ENCODE data around the gene TPST2. TPM values are rescaled to one million over a fixed set of nuclear protein-coding genes. Genes with fewer than 3 reads are reported as not detected.

Gene TPST2
- total RNA-seq, 1 donor from 2014 or later, result 58.7 TPM

GRCh38 chr22:26558248-26558895 lies 31.6 kb downstream of the TPST2 start:
- DNase-seq (ENCODE audit: low spot score), result no peak

- no peak for DNase-seq (ENCODE audit: low spot score)
Observed at GRCh38 chr22:26556904-26557303, 33.0 kb downstream of the TPST2 start.

- DNase-seq (ENCODE audit: low spot score), result no peak
Observed at GRCh38 chr22:26555478-26555877, 34.5 kb downstream of the TPST2 start.

GRCh38 chr22:26554956-26555355 lies 35.0 kb downstream of the TPST2 start:
- DNase-seq (ENCODE audit: low spot score), result no peak

GRCh38 chr22:26553056-26553752 lies 36.7 kb downstream of the TPST2 start:
- DNase-seq (ENCODE audit: low spot score), result no peak

- DNase-seq (ENCODE audit: low spot score), result no peak
Observed at GRCh38 chr22:26552466-26552865, 37.5 kb downstream of the TPST2 start.

GRCh38 chr22:26551568-26551967 lies 38.4 kb downstream of the TPST2 start:
- no peak for DNase-seq (ENCODE audit: low spot score)

- DNase-seq (ENCODE audit: low spot score), result no peak
Observed at GRCh38 chr22:26550498-26551033, 39.4 kb downstream of the TPST2 start.

- DNase-seq (ENCODE audit: low spot score), result no peak
Observed at GRCh38 chr22:26549902-26550497, 39.9 kb downstream of the TPST2 start.

- DNase-seq (ENCODE audit: low spot score), result no peak
Observed at GRCh38 chr22:26548984-26549383, 40.9 kb downstream of the TPST2 start.

GRCh38 chr22:26548303-26548702 lies 41.6 kb downstream of the TPST2 start:
- DNase-seq (ENCODE audit: low spot score), result no peak

GRCh38 chr22:26547837-26548236 lies 42.1 kb downstream of the TPST2 start:
- no peak for DNase-seq (ENCODE audit: low spot score)

GRCh38 chr22:26547426-26547825 lies 42.5 kb downstream of the TPST2 start:
- DNase-seq (ENCODE audit: low spot score), result no peak

GRCh38 chr22:26546282-26546681 lies 43.6 kb downstream of the TPST2 start:
- no peak for DNase-seq (ENCODE audit: low spot score)

GRCh38 chr22:26545827-26546226 lies 44.1 kb downstream of the TPST2 start:
- DNase-seq (ENCODE audit: low spot score), result no peak

- no peak for DNase-seq (ENCODE audit: low spot score)
Observed at GRCh38 chr22:26545385-26545784, 44.5 kb downstream of the TPST2 start.

GRCh38 chr22:26544489-26544888 lies 45.4 kb downstream of the TPST2 start:
- no peak for DNase-seq (ENCODE audit: low spot score)

- no peak for DNase-seq (ENCODE audit: low spot score)
Observed at GRCh38 chr22:26542831-26543230, 47.1 kb downstream of the TPST2 start.

- no peak for DNase-seq (ENCODE audit: low spot score)
Observed at GRCh38 chr22:26541167-26541819, 48.6 kb downstream of the TPST2 start.

- no peak for DNase-seq (ENCODE audit: low spot score)
Observed at GRCh38 chr22:26540119-26540518, 49.8 kb downstream of the TPST2 start.

GRCh38 chr22:26536762-26537134 lies 53.2 kb downstream of the TPST2 start:
- DNase-seq (ENCODE audit: low spot score), result no peak
